Measurements from ENCODE around the gene SPATA4.

- TF ChIP-seq REST (IDR thresholded peaks at IDR 0.05; ENCODE audit: low read depth, low read length): no peak
- no peak for TF ChIP-seq CTCF (IDR thresholded peaks at IDR 0.05 in 2 of 3, conservative IDR thresholded peaks at IDR 0.05 in 1 of 3; ENCODE audit: control insufficient read depth in 2 of 3, extremely low read depth in 1 of 3, insufficient read depth in 1 of 3, low read depth in 3 of 3, low read length in 3 of 3)
- no peak for TF ChIP-seq MXI1 (IDR thresholded peaks at IDR 0.05; ENCODE audit: low read depth, low read length)
- no peak for TF ChIP-seq MYC (IDR thresholded peaks at IDR 0.05; ENCODE audit: insufficient read depth, insufficient read length, insufficient replicate concordance, low read length, severe bottlenecking)
- no peak for TF ChIP-seq BACH1 (IDR thresholded peaks at IDR 0.05; ENCODE audit: borderline replicate concordance)
- TF ChIP-seq CEBPB (IDR thresholded peaks at IDR 0.05; ENCODE audit: borderline replicate concordance in 1 of 2, low read depth in 2 of 2, low read length in 2 of 2): no peak
- TF ChIP-seq GABPA (IDR thresholded peaks at IDR 0.05; ENCODE audit: low read depth): no peak
- no peak for TF ChIP-seq TARDBP (IDR thresholded peaks at IDR 0.05; ENCODE audit: borderline replicate concordance)
- TF ChIP-seq ZNF24 (IDR thresholded peaks at IDR 0.05): no peak
- TF ChIP-seq SMC3 (IDR thresholded peaks at IDR 0.05; ENCODE audit: borderline replicate concordance, low read length): no peak
- no peak for TF ChIP-seq ZBTB33 (IDR thresholded peaks at IDR 0.05)
- TF ChIP-seq HCFC1 (IDR thresholded peaks at IDR 0.05; ENCODE audit: low read length): no peak
- TF ChIP-seq USF2 (IDR thresholded peaks at IDR 0.05; ENCODE audit: borderline replicate concordance, low read depth, low read length): no peak
These were observed 10.3 kb downstream of the SPATA4 start for GRCh38 chr4:176185051-176185450.
